ENCODE data around the gene SLC19A1.

DNA sequence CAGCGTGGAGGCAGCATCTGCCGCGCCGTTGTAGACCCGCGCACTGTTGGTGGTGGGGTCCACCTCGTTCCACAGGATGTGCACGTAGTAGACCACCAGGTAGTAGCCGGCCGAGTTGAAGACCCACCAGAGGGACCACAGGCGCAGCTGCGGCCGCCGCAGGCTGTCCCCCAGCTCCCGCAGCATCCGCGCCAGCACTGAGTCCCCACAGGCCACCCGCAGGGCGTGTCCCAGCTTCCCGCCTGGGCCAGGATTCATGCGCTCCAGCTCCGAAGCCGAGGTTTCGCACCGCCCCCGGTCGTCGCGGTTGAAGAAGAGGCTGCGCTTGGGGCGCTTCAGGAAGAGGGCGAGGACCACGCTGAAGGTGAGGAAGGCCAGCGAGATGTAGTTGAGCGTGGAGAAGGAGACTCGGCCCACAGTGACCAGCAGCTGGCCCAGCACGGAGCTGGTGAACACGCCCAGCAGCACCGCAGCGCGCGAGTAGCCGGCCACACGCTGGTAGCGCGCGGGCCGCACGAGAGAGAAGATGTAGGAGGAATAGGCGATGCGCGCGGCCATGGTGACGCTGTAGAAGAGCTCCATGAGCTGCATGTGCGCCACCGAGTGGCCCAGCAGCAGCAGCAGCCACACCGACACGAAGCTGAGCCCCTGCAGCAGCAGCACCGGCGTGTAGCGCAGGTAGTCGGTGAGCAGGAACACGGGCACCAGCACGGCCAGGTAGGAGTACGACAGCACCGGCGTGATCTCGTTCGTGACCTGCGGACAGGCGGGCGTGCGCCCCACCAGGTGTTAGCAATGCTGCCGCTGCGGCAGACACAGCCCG lies 10.6 kb downstream of the SLC19A1 start:
- TF ChIP-seq POLR2A (IDR thresholded peaks at IDR 0.05) (no peak), EP300 (IDR thresholded peaks at IDR 0.05) (no peak)
- TF ChIP-seq, protein P1, sequence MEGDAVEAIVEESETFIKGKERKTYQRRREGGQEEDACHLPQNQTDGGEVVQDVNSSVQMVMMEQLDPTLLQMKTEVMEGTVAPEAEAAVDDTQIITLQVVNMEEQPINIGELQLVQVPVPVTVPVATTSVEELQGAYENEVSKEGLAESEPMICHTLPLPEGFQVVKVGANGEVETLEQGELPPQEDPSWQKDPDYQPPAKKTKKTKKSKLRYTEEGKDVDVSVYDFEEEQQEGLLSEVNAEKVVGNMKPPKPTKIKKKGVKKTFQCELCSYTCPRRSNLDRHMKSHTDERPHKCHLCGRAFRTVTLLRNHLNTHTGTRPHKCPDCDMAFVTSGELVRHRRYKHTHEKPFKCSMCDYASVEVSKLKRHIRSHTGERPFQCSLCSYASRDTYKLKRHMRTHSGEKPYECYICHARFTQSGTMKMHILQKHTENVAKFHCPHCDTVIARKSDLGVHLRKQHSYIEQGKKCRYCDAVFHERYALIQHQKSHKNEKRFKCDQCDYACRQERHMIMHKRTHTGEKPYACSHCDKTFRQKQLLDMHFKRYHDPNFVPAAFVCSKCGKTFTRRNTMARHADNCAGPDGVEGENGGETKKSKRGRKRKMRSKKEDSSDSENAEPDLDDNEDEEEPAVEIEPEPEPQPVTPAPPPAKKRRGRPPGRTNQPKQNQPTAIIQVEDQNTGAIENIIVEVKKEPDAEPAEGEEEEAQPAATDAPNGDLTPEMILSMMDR (IDR thresholded peaks at IDR 0.05), result no peak
